Left forelimb (tissue), 1 donor: ENCODE measurements around the gene GGNBP2.

ENCODE experiments used
- DNase-seq: peaks from one replicate; pipeline ENCODE4 v3.0.0-alpha.2; 2018; ENCODE audit warnings: low spot score

The GGNBP2 gene

DNA sequence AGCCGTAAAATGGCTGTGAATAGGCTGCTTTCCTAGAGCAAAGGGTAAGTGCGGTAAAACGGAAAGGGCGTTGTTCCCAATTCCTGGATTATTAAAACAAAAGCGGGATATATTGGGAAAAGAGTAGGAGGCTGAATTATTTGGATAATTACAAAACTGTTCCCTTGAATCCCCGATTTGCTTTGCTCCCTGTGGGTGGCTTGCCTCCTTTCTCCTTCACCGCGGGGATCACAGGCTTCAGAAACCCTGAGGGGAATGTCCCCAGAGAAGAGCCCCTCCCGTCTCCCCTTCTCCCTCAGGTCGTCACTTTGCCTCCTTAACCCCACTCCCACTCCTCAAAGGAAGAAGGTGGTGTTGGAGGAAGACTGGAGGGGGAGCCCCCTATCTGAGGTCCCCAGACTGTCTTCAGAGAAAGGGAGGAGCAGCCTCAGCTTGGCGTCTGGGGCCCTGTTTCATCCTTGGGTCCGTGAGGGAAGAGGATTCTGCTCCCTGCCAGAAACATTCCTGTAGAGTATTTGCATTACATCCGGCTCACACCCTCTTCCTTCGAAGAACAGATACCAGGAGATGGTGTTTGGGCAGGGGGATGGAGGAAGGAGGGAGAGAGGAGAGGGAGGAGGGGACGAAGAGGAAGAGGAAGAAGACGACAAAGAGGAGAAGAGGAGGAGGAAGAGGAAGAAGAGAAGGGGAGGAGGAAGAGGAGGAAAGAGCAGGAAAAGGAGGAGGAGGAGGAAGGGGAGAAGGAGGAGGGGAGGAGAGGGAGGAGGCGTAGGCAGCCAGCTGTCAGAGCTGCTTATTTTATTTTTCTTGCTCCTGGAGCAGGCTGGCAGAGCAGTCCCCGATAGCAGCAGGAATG lies 88.4 kb downstream of the GGNBP2 start:
- no peak for DNase-seq
